WTC11 (cell line): ENCODE data around the gene LGALS13. TPM values are rescaled to one million over a fixed set of nuclear protein-coding genes. Genes with fewer than 3 reads are reported as not detected.
A peak's percentile ranks its signal among the peaks of the same experiment; 100 is the strongest.

Experiments
- ATAC-seq: fragments of 200-7000 bp; cut with Tn5 transposase; 2 replicates; pipeline ENCODE4 v1.10.0; 2021; ENCODE audit warnings: mild to moderate bottlenecking, moderate library complexity
- CTCF ChIA-PET: fragments of 300-600 bp; sonication (Branson Sonifier 250); formaldehyde crosslinking; loops from one replicate; lab custom pipeline; 2021; ENCODE audit warnings: antibody characterized with exemption; lab: Charles Lee
- POLR2A ChIA-PET: fragments of 350-600 bp; sonication (Branson Sonifier 250); formaldehyde crosslinking; loops from one replicate; lab custom pipeline; 2021; ENCODE audit warnings: antibody characterized with exemption; lab: Charles Lee
- DNase-seq: peaks from one replicate; pipeline ENCODE4 v3.0.0; 2021; ENCODE audit warnings: low spot score
- H3K27ac Mint-ChIP-seq: 2 replicates; pipeline ENCODE4 v1.8.0; 2021; ENCODE audit warnings: mixed read lengths
- H3K27me3 Mint-ChIP-seq: 2 replicates; pipeline ENCODE4 v1.8.0; 2021; ENCODE audit warnings: low read depth, mild to moderate bottlenecking, moderate library complexity, mixed read lengths
- H3K36me3 Mint-ChIP-seq: 2 replicates; pipeline ENCODE4 v1.8.0; 2021; ENCODE audit warnings: mixed read lengths
- H3K4me1 Mint-ChIP-seq: 2 replicates; pipeline ENCODE4 v1.8.0; 2022; ENCODE audit warnings: mixed read lengths
- H3K4me3 Mint-ChIP-seq: 2 replicates; pipeline ENCODE4 v1.8.0; 2021; ENCODE audit warnings: mild to moderate bottlenecking, moderate library complexity, mixed read lengths
- H3K9me3 Mint-ChIP-seq: 2 replicates; pipeline ENCODE4 v1.8.0; 2021; ENCODE audit warnings: mixed read lengths
- EMX1 ChIP-seq: fragments of 250-450 bp; sonication (Bioruptor Pico); IDR thresholded peaks from 2 replicates; pipeline ENCODE4 v1.8.0; 2021; ENCODE audit warnings: mild to moderate bottlenecking
- ESRRA ChIP-seq: sonication (generic); formaldehyde crosslinking; IDR thresholded peaks from 2 replicates; pipeline ENCODE4 v1.8.1; 2022; ENCODE audit warnings: mild to moderate bottlenecking, missing genetic modification reagents, borderline replicate concordance
- ETV6 ChIP-seq: sonication (generic); formaldehyde crosslinking; IDR thresholded peaks from 2 replicates; pipeline ENCODE4 v1.8.1; 2022; ENCODE audit warnings: mild to moderate bottlenecking, missing genetic modification reagents
- FOXK1 ChIP-seq: sonication (generic); formaldehyde crosslinking; IDR thresholded peaks from 2 replicates; pipeline ENCODE4 v1.8.0; 2022; ENCODE audit warnings: mild to moderate bottlenecking, moderate library complexity, missing genetic modification reagents
- GABPB1 ChIP-seq: sonication (generic); formaldehyde crosslinking; IDR thresholded peaks from 2 replicates; pipeline ENCODE4 v1.8.1; 2023; ENCODE audit warnings: mild to moderate bottlenecking, missing genetic modification reagents
- HMGA2 ChIP-seq: fragments of 250-450 bp; sonication (Bioruptor Pico); IDR thresholded peaks from 2 replicates; pipeline ENCODE4 v1.4.0; 2021; ENCODE audit warnings: mild to moderate bottlenecking, moderate library complexity
- HMGXB4 ChIP-seq: sonication (generic); formaldehyde crosslinking; IDR thresholded peaks from 2 replicates; pipeline ENCODE4 v1.8.1; 2023; ENCODE audit warnings: mild to moderate bottlenecking, moderate library complexity, missing genetic modification reagents
- IRF2 ChIP-seq: sonication (generic); formaldehyde crosslinking; IDR thresholded peaks from 2 replicates; pipeline ENCODE4 v1.8.0; 2022; ENCODE audit warnings: low read depth, missing genetic modification reagents, borderline replicate concordance
- JUN ChIP-seq: sonication (generic); formaldehyde crosslinking; IDR thresholded peaks from 2 replicates; pipeline ENCODE4 v1.8.0; 2023; ENCODE audit warnings: mild to moderate bottlenecking, missing genetic modification reagents
- MLX ChIP-seq: sonication (generic); formaldehyde crosslinking; IDR thresholded peaks from 2 replicates; pipeline ENCODE4 v1.8.1; 2023; ENCODE audit warnings: mild to moderate bottlenecking, missing genetic modification reagents, moderate library complexity
- MXD4 ChIP-seq: fragments of 250-450 bp; sonication (Bioruptor Pico); IDR thresholded peaks from 2 replicates; pipeline ENCODE4 v1.8.0; 2021; ENCODE audit warnings: mild to moderate bottlenecking, moderate library complexity, borderline replicate concordance
- NFYB ChIP-seq: sonication (generic); formaldehyde crosslinking; conservative IDR thresholded peaks from 2 replicates; pipeline ENCODE4 v1.8.0; 2022; ENCODE audit warnings: low read depth, missing genetic modification reagents
- NR2C2 ChIP-seq: sonication (generic); formaldehyde crosslinking; IDR thresholded peaks from 2 replicates; pipeline ENCODE4 v1.8.0; 2022; ENCODE audit warnings: mild to moderate bottlenecking, missing genetic modification reagents
- PRDM15 ChIP-seq: sonication (generic); formaldehyde crosslinking; IDR thresholded peaks from 2 replicates; pipeline ENCODE4 v1.8.0; 2022; ENCODE audit warnings: missing genetic modification reagents
- PREB ChIP-seq: sonication (generic); formaldehyde crosslinking; IDR thresholded peaks from 2 replicates; pipeline ENCODE4 v1.8.1; 2022; ENCODE audit warnings: mild to moderate bottlenecking, missing genetic modification reagents, moderate library complexity, borderline replicate concordance
- TCF7 ChIP-seq: sonication (generic); formaldehyde crosslinking; IDR thresholded peaks from 2 replicates; pipeline ENCODE4 v1.8.0; 2022; ENCODE audit warnings: mild to moderate bottlenecking, low read depth, missing genetic modification reagents, moderate library complexity
- TEAD1 ChIP-seq: sonication (generic); formaldehyde crosslinking; IDR thresholded peaks from 2 replicates; pipeline ENCODE4 v1.8.0; 2022; ENCODE audit warnings: mild to moderate bottlenecking, missing genetic modification reagents
- USF2 ChIP-seq: sonication (generic); formaldehyde crosslinking; IDR thresholded peaks from 2 replicates; pipeline ENCODE4 v1.8.1; 2023; ENCODE audit warnings: mild to moderate bottlenecking, missing genetic modification reagents, moderate library complexity
- ZBTB43 ChIP-seq: sonication (generic); formaldehyde crosslinking; IDR thresholded peaks from 2 replicates; pipeline ENCODE4 v1.8.1; 2023; ENCODE audit warnings: mild to moderate bottlenecking, missing genetic modification reagents
- ZNF219 ChIP-seq: sonication (generic); formaldehyde crosslinking; IDR thresholded peaks from 2 replicates; pipeline ENCODE4 v1.8.0; 2023; ENCODE audit warnings: missing genetic modification reagents, mild to moderate bottlenecking, borderline replicate concordance
- ZNF317 ChIP-seq: sonication (generic); formaldehyde crosslinking; IDR thresholded peaks from 2 replicates; pipeline ENCODE4 v1.8.1; 2023; ENCODE audit warnings: low read depth, mild to moderate bottlenecking, moderate library complexity, missing genetic modification reagents, borderline replicate concordance
- ZNF512 ChIP-seq: sonication (generic); formaldehyde crosslinking; IDR thresholded peaks from 2 replicates; pipeline ENCODE4 v1.8.1; 2022; ENCODE audit warnings: missing genetic modification reagents, borderline replicate concordance
- total RNA-seq: library from RNA; stranded (reverse); gene quantifications from 3 replicates; pipeline ENCODE4 v1.2.3, GENCODE V29; 2021

Gene LGALS13
- total RNA-seq, 1 experiment from 2014 or later = not detected

- no peak overlapping the region for H3K27ac Mint-ChIP-seq
- ChIA-PET POLR2A (no interaction called here), CTCF (interaction anchor here (1.0 kb wide), 1 partner anchor 80 kb away, joined by 3 read pairs; no protein-coding TSS in a partner anchor)
- no peak for ATAC-seq
- no peak overlapping the region for H3K4me3 Mint-ChIP-seq
- H3K27me3 Mint-ChIP-seq = peaks cover 34% of the 10 kb centered on the region
- DNase-seq = no peak
- H3K36me3 Mint-ChIP-seq = no peaks in the 10 kb centered on the region
- H3K4me1 Mint-ChIP-seq = peaks cover 5% of the 10 kb centered on the region; the same call in 1 of the 2 replicates
- TF ChIP-seq FOXK1 (CRISPR knock-in tag) = no peak
- TF ChIP-seq GABPB1 (CRISPR knock-in tag) = peak; percentile 59
- peaks cover 6% of the 10 kb centered on the region for H3K9me3 Mint-ChIP-seq
Measured at GRCh38 chr19:39631178-39631577, 28.9 kb downstream of the LGALS13 start.

- Mint-ChIP-seq H3K36me3 (no peaks in the 10 kb centered on the region), H3K27ac (no peak overlapping the region), H3K9me3 (peaks cover 6% of the 10 kb centered on the region), H3K27me3 (peaks cover 38% of the 10 kb centered on the region), H3K4me3 (no peak overlapping the region), H3K4me1 (peaks cover 5% of the 10 kb centered on the region; the same call in 1 of the 2 replicates)
- CTCF ChIA-PET = no interaction called here
- TF ChIP-seq TCF7 (CRISPR knock-in tag) (no peak), MLX (no peak), EMX1 (CRISPR knock-in tag) (no peak), ESRRA (CRISPR knock-in tag) (no peak), HMGXB4 (CRISPR knock-in tag) (no peak), PRDM15 (no peak), JUN (CRISPR knock-in tag) (no peak), PREB (CRISPR knock-in tag) (no peak), TEAD1 (CRISPR knock-in tag) (no peak)
- POLR2A ChIA-PET = interaction anchor here (0.7 kb wide), 1 partner anchor 1074 kb away, joined by 3 read pairs; no protein-coding TSS in a partner anchor
- DNase-seq = no peak
- no peak for ATAC-seq
Measured at GRCh38 chr19:39631626-39632025, 29.3 kb downstream of the LGALS13 start.

- H3K27me3 Mint-ChIP-seq = peaks cover 76% of the 10 kb centered on the region
- H3K4me3 Mint-ChIP-seq = no peak overlapping the region
- H3K27ac Mint-ChIP-seq = no peak overlapping the region
- no peaks in the 10 kb centered on the region for H3K4me1 Mint-ChIP-seq
- ChIA-PET POLR2A (no interaction called here), CTCF (no interaction called here)
- H3K36me3 Mint-ChIP-seq = no peaks in the 10 kb centered on the region
- ATAC-seq = no peak
- H3K9me3 Mint-ChIP-seq = peaks cover 6% of the 10 kb centered on the region
- DNase-seq = no peak
- TF ChIP-seq HMGA2 (CRISPR knock-in tag) = no peak
- TF ChIP-seq ZBTB43 (CRISPR knock-in tag) = no peak
- TF ChIP-seq NFYB = no peak
- TF ChIP-seq GABPB1 (CRISPR knock-in tag) = no peak
- TF ChIP-seq IRF2 (CRISPR knock-in tag) = no peak
- no peak for TF ChIP-seq ZNF317 (CRISPR knock-in tag)
- no peak for TF ChIP-seq FOXK1 (CRISPR knock-in tag)
- TF ChIP-seq USF2 (CRISPR knock-in tag) = no peak
- TF ChIP-seq ZNF512 (CRISPR knock-in tag) = no peak
- no peak for TF ChIP-seq MXD4 (CRISPR knock-in tag)
- no peak for TF ChIP-seq ETV6 (CRISPR knock-in tag)
- TF ChIP-seq NR2C2 (CRISPR knock-in tag) = no peak
- TF ChIP-seq ZNF219 = no peak
Measured at GRCh38 chr19:39637891-39638290, 35.6 kb downstream of the LGALS13 start.
